Endothelial cell of umbilical vein (primary cell): Measurements from ENCODE around the gene RBL1. TPM values are rescaled to one million over a fixed set of nuclear protein-coding genes. Genes with fewer than 3 reads are reported as not detected.

Source experiments
- BruUV-seq: library from RNA; stranded (reverse); fragments of 400-500 nt; replicated peaks from 2 replicates; lab custom pipeline; 2021; lab: Mats Ljungman, UMichigan
- CTCF ChIA-PET: fragments of 300-600, 350-600 bp; sonication (Branson Sonifier 250); formaldehyde crosslinking; loops from one replicate; lab custom pipeline; 2021; ENCODE audit warnings: antibody characterized with exemption, inconsistent platforms; lab: Charles Lee
- POLR2A ChIA-PET: fragments of 300-600, 350-600 bp; sonication (Branson Sonifier 250); formaldehyde crosslinking; loops from one replicate; lab custom pipeline; 2021; ENCODE audit warnings: antibody characterized with exemption, inconsistent platforms; lab: Charles Lee
- DNase-seq: peaks from one replicate; pipeline ENCODE4 v3.0.0-alpha.2; 2011; ENCODE audit warnings: low read depth, low spot score
- FAIRE-seq: peaks from 2 replicates; lab custom pipeline; 2011; peaks lifted over from hg19 to GRCh38; lab: Jason Lieb, UNC
- H2AFZ ChIP-seq: 2 replicates; pipeline ENCODE4 v1.6.0; 2012; ENCODE audit warnings: low read depth, low read length, control low read depth, inconsistent platforms
- H3K27ac ChIP-seq: 2 replicates; pipeline ENCODE4 v1.5.1; 2011; ENCODE audit warnings: low read depth, mild to moderate bottlenecking, control low read depth, low read length, moderate library complexity; ENCODE audit not compliant: insufficient read depth
- H3K27me3 ChIP-seq, 2 experiments: 2 replicates each; pipeline versions ENCODE4 v1.6.0 to v1.6.1; 2011; ENCODE audit warnings: low read length in 2 of 2, mixed read lengths in 1 of 2; ENCODE audit not compliant: control insufficient read depth in 2 of 2, insufficient read depth in 2 of 2
- H3K36me3 ChIP-seq, 2 experiments: 2 replicates in 1 of 2; 3 replicates in 1 of 2; pipeline ENCODE4 v1.5.1; 2011; ENCODE audit warnings: low read length in 2 of 2, mild to moderate bottlenecking in 1 of 2, moderate library complexity in 1 of 2; ENCODE audit not compliant: control insufficient read depth in 2 of 2, insufficient read depth in 2 of 2; ENCODE audit errors: extremely low read depth in 1 of 2
- H3K4me1 ChIP-seq: 3 replicates; pipeline ENCODE4 v1.5.1; 2011; ENCODE audit warnings: mild to moderate bottlenecking, low read length; ENCODE audit not compliant: control insufficient read depth, insufficient read depth; ENCODE audit errors: extremely low read depth
- H3K4me2 ChIP-seq: 2 replicates; pipeline ENCODE4 v1.6.1; 2011; ENCODE audit warnings: low read length, control low read depth, mixed read lengths; ENCODE audit not compliant: insufficient read depth
- H3K4me3 ChIP-seq, 3 experiments: fragments of 200-600 bp in 1 of 3; sonication (generic), shearing (Covaris generic) in 1 of 3; replicated peaks in 1 of 3; 2 replicates each; pipeline ENCODE4 v1.5.1; 2011 to 2016; ENCODE audit warnings: control low read depth in 3 of 3, low read length in 3 of 3, mild to moderate bottlenecking in 2 of 3, inconsistent platforms in 1 of 3, low read depth in 1 of 3, moderate library complexity in 1 of 3; ENCODE audit not compliant: insufficient read depth in 1 of 3
- H3K79me2 ChIP-seq: 2 replicates; pipeline ENCODE4 v1.6.0; 2012; ENCODE audit warnings: low read length, inconsistent platforms; ENCODE audit not compliant: control insufficient read depth, insufficient read depth
- H3K9ac ChIP-seq: replicated peaks from 2 replicates; pipeline ENCODE3; 2011; ENCODE audit warnings: low read length, control low read depth; ENCODE audit not compliant: insufficient read depth; ENCODE audit errors: extremely low read depth
- H3K9me1 ChIP-seq: replicated peaks from 3 replicates; pipeline ENCODE4 v1.6.0; 2011; ENCODE audit warnings: mild to moderate bottlenecking, low read length; ENCODE audit not compliant: control insufficient read depth, insufficient read depth; ENCODE audit errors: extremely low read depth
- H3K9me3 ChIP-seq: replicated peaks from 2 replicates; pipeline ENCODE4 v1.5.1; 2012; ENCODE audit warnings: low read length, inconsistent platforms; ENCODE audit not compliant: control insufficient read depth, insufficient read depth
- H4K20me1 ChIP-seq: replicated peaks from 2 replicates; pipeline ENCODE3; 2011; ENCODE audit warnings: mild to moderate bottlenecking, low read length; ENCODE audit not compliant: control insufficient read depth, insufficient read depth; ENCODE audit errors: extremely low read depth
- CTCF ChIP-seq, 2 donors: IDR thresholded peaks; 1 replicate in 1 of 2; 2 replicates in 1 of 2; pipeline ENCODE4 v1.5.1; 2011; ENCODE audit warnings: low read length in 2 of 2, mild to moderate bottlenecking in 2 of 2, moderate library complexity in 2 of 2, control low read depth in 1 of 2, inconsistent platforms in 1 of 2, low read depth in 1 of 2; ENCODE audit not compliant: insufficient read depth in 1 of 2; ENCODE audit errors: extremely low read depth in 1 of 2
- EZH2 ChIP-seq: IDR thresholded peaks from 2 replicates; pipeline ENCODE4 v1.6.1; 2012; ENCODE audit warnings: borderline replicate concordance, low read depth, mild to moderate bottlenecking, moderate library complexity, low read length, inconsistent platforms; ENCODE audit not compliant: severe bottlenecking
- FOS ChIP-seq: IDR thresholded peaks from 2 replicates; pipeline ENCODE4 v1.6.1; 2011; ENCODE audit warnings: mild to moderate bottlenecking, low read length, moderate library complexity, borderline replicate concordance; ENCODE audit not compliant: insufficient read depth
- GATA2 ChIP-seq: IDR thresholded peaks from 2 replicates; pipeline ENCODE4 v1.7.0; 2011; ENCODE audit warnings: low read depth, mild to moderate bottlenecking, moderate library complexity, mixed read lengths, low read length; ENCODE audit not compliant: insufficient read length, insufficient read depth
- JUN ChIP-seq: IDR thresholded peaks from 2 replicates; pipeline ENCODE4 v1.6.1; 2011; ENCODE audit warnings: borderline replicate concordance, low read depth; ENCODE audit not compliant: insufficient read length, insufficient read depth
- MAX ChIP-seq: IDR thresholded peaks from 2 replicates; pipeline ENCODE4 v1.6.1; 2011; ENCODE audit not compliant: insufficient read depth, insufficient read length
- MYC ChIP-seq: IDR thresholded peaks from one replicate; pipeline ENCODE4 v1.6.1; 2011; ENCODE audit warnings: mild to moderate bottlenecking, low read depth, low read length
- POLR2A ChIP-seq: IDR thresholded peaks from 2 replicates; pipeline ENCODE4 v1.6.1; 2012; ENCODE audit warnings: low read depth, mild to moderate bottlenecking, control low read depth, low read length
- POLR2AphosphoS5 ChIP-seq: IDR thresholded peaks from 2 replicates; pipeline ENCODE4 v1.6.1; 2012; ENCODE audit warnings: low read depth, mild to moderate bottlenecking, control low read depth, low read length, moderate library complexity; ENCODE audit not compliant: insufficient read depth
- dilution Hi-C: fragments of 300-500 bp; cut with MboI; formaldehyde crosslinking; loops from one replicate; pipeline ENCODE4 v1.15.0; 2019; ENCODE audit warnings: low sequenced_read_pairs; ENCODE audit not compliant: extremely low pct_ligation_motif_present
- intact Hi-C: fragments of 100-400 bp; cut with micrococcal nuclease; formaldehyde crosslinking; loops from one replicate; pipeline ENCODE4 v1.10.0; 2022
- polyA plus RNA-seq, 4 experiments: library from polyadenylated mRNA; depleted of rRNA in 3 of 4; stranded (reverse) in 3 of 4; unstranded in 1 of 4; fragments of >200 nt; gene quantifications; 2 replicates each; pipeline versions ENCODE4 v1.2.1 to v1.2.3, GENCODE V29; 2011 to 2012; ENCODE audit warnings: missing spikeins in 1 of 4
- total RNA-seq: library from RNA; stranded (reverse); gene quantifications from 2 replicates; pipeline ENCODE4 v1.2.3, GENCODE V29; 2021

The RBL1 gene
- total and polyA plus RNA-seq, 2 donors (not counting 3 experiments of a cell fraction or from before 2014, with no cell fraction given) = 3.1 to 20.1 TPM

DNA sequence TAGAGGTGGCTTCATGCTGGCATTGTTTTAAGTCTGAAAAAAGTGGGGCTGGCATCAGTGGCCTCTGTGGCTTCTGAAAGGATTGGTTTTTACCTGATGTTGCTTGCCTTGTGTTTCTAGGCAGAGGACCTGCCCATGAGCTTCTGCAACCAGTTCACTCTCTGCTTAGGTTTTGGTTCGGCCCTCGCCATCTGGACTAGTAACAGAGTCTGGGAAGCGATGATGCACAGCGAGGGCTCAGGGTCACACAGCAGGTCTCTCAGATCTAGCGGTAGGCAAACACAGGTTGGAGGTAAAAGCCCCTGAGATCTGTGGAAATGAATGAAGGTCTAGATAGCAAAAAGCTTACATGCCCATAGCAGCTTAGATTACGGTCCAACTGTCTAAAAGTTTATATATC lies 6.8 kb upstream of the RBL1 start:
- no TSS peak for BruUV-seq
- H3K27me3 ChIP-seq = no peaks in the 10 kb centered on the region
- DNase-seq = no peak
- no peak for FAIRE-seq
- no peaks in the 10 kb centered on the region for H3K9me3 ChIP-seq
- intact Hi-C loops (no loop called here), dilution Hi-C loops (no loop called here)
- H3K79me2 ChIP-seq = no peaks in the 10 kb centered on the region
- no peak overlapping the region for H3K4me3 ChIP-seq
- CTCF ChIA-PET = interaction anchor here (1.7 kb wide), 1 partner anchor 94 kb away, joined by 3 read pairs; no protein-coding TSS in a partner anchor
- no peak overlapping the region for H3K27ac ChIP-seq
- H3K9ac ChIP-seq = no peak overlapping the region
- TF ChIP-seq EZH2 (no peak), POLR2A (no peak), MAX (no peak)
- no peak overlapping the region for H2AFZ ChIP-seq
- H3K9me1 ChIP-seq = no peaks in the 10 kb centered on the region
- no peaks in the 10 kb centered on the region for H4K20me1 ChIP-seq
- H3K4me2 ChIP-seq = no peak overlapping the region
- no peaks in the 10 kb centered on the region for H3K36me3 ChIP-seq
- no peaks in the 10 kb centered on the region for H3K4me1 ChIP-seq
- POLR2A ChIA-PET = no interaction called here

- Histone ChIP-seq H3K9me1 (no peaks in the 10 kb centered on the region), H2AFZ (peak overlapping the region; percentile 83), H3K27me3 (no peaks in the 10 kb centered on the region), H4K20me1 (no peaks in the 10 kb centered on the region), H3K9ac (peak overlapping the region; percentile 85), H3K4me1 (peaks cover 11% of the 10 kb centered on the region), H3K79me2 (peaks cover 33% of the 10 kb centered on the region), H3K9me3 (no peaks in the 10 kb centered on the region), H3K27ac (peak overlapping the region; percentile 73), H3K4me3 (no peak overlapping the region), H3K36me3 (peaks cover 0 to 2% of the 10 kb centered on the region in 2 experiments), H3K4me2 (peak overlapping the region; percentile 15)
- DNase-seq = no peak
- POLR2A ChIA-PET = no interaction called here
- intact Hi-C loops (loop anchor here (10.0 kb wide), 1 partner anchor 78 kb away; the partner anchor contains the start of genes MROH8 and RPN2), dilution Hi-C loops (no loop called here)
- CTCF ChIA-PET = interaction anchor here (1.1 kb wide), 1 partner anchor 10 kb away, joined by 3 read pairs; no protein-coding TSS in a partner anchor
- no TSS peak for BruUV-seq
- FAIRE-seq = no peak
- TF ChIP-seq JUN (no peak), CTCF (IDR thresholded peaks at IDR 0.05; ENCODE audit: extremely low read depth in 1 of 2, insufficient read depth in 1 of 2, low read depth in 1 of 2, low read length in 2 of 2) (no peak), POLR2A (no peak), FOS (no peak), GATA2 (no peak), MYC (no peak), MAX (no peak), EZH2 (no peak), POLR2AphosphoS5 (no peak)
These were observed 731 bp upstream of the RBL1 start for GRCh38 chr20:37096415-37097041.
